Dermis blood vessel endothelial cell (primary cell): ENCODE results near the gene EXTL1. TPM values are rescaled to one million over a fixed set of nuclear protein-coding genes. Genes with fewer than 3 reads are reported as not detected.
A peak's percentile ranks its signal among the peaks of the same experiment; 100 is the strongest.

Source experiments
- DNase-seq: peaks from one replicate; pipeline ENCODE4 v3.0.0; 2010
- total RNA-seq: library from RNA; depleted of rRNA; stranded (reverse); fragments of >200 nt; gene quantifications from 2 replicates; pipeline ENCODE4 v1.2.3, GENCODE V29; 2014

Gene EXTL1
- total RNA-seq, 1 donor from 2014 or later, result not detected

- DNase-seq, result no peak
Measured at GRCh38 chr1:26044971-26045721, 23.6 kb downstream of the EXTL1 start.

GRCh38 chr1:26045722-26046245 lies 24.2 kb downstream of the EXTL1 start, which contains the start of gene SLC30A2:
Gene SLC30A2, minus strand, starts transcription at chr1:26046118. Its CDS starts 222 bp downstream, at chr1:26045896.
- DNase-seq, result peak; percentile 10

- no peak for DNase-seq
Measured at GRCh38 chr1:26046246-26047095, 24.9 kb downstream of the EXTL1 start.

GRCh38 chr1:26047278-26047874 lies 25.8 kb downstream of the EXTL1 start:
- no peak for DNase-seq

GRCh38 chr1:26049531-26050247 lies 28.1 kb downstream of the EXTL1 start:
- DNase-seq, result no peak

GRCh38 chr1:26050248-26050640 lies 28.7 kb downstream of the EXTL1 start:
- no peak for DNase-seq

GRCh38 chr1:26053718-26054560 lies 32.4 kb downstream of the EXTL1 start:
- DNase-seq, result no peak

GRCh38 chr1:26055041-26055440 lies 33.5 kb downstream of the EXTL1 start:
- DNase-seq, result no peak

- no peak for DNase-seq
Measured at GRCh38 chr1:26057189-26057588, 35.6 kb downstream of the EXTL1 start.

- DNase-seq, result no peak
Measured at GRCh38 chr1:26058052-26058595, 36.5 kb downstream of the EXTL1 start.

- DNase-seq, result no peak
Measured at GRCh38 chr1:26059906-26060305, 38.3 kb downstream of the EXTL1 start.

GRCh38 chr1:26060832-26061574 lies 39.4 kb downstream of the EXTL1 start:
- DNase-seq, result no peak

GRCh38 chr1:26064553-26064952 lies 43.0 kb downstream of the EXTL1 start:
- no peak for DNase-seq

- DNase-seq, result no peak
Measured at GRCh38 chr1:26066160-26066559, 44.6 kb downstream of the EXTL1 start.

GRCh38 chr1:26066857-26067256 lies 45.3 kb downstream of the EXTL1 start:
- no peak for DNase-seq

GRCh38 chr1:26067432-26067911 lies 45.9 kb downstream of the EXTL1 start, which contains the start of gene TRIM63:
Gene TRIM63, minus strand, starts transcription at chr1:26067630. Its CDS starts 136 bp downstream, at chr1:26067494.
- DNase-seq, result no peak

- DNase-seq, result no peak
Measured at GRCh38 chr1:26069941-26070295, 48.3 kb downstream of the EXTL1 start.

- peak; percentile 9 for DNase-seq
Measured at GRCh38 chr1:26070296-26070962, 48.9 kb downstream of the EXTL1 start.

- DNase-seq, result no peak
Measured at GRCh38 chr1:26070963-26071342, 49.4 kb downstream of the EXTL1 start.

GRCh38 chr1:26072305-26072704 lies 50.7 kb downstream of the EXTL1 start:
- peak; percentile 5 for DNase-seq
